Esophagus (tissue), 2 donors: ENCODE measurements around the gene PCBD2. TPM values are rescaled to one million over a fixed set of nuclear protein-coding genes. Genes with fewer than 3 reads are reported as not detected.
"Not testable (repeated sequence)": the region's sequence is repeated elsewhere in the genome, so short reads cannot be mapped to it uniquely, and the experiment has no call there.

Source experiments
- H3K27ac ChIP-seq, 2 donors: one replicate each; pipeline ENCODE4 v1.5.1; 2013; ENCODE audit warnings: low read depth in 2 of 2, mild to moderate bottlenecking in 2 of 2, inconsistent platforms in 1 of 2, low read length in 1 of 2, moderate library complexity in 1 of 2
- H3K27me3 ChIP-seq, 2 donors: one replicate each; pipeline ENCODE4 v1.6.1; 2013; ENCODE audit warnings: low read length in 2 of 2, control low read depth in 1 of 2, mild to moderate bottlenecking in 1 of 2; ENCODE audit not compliant: insufficient read depth in 2 of 2, control insufficient read depth in 1 of 2
- H3K36me3 ChIP-seq, 2 donors: one replicate each; pipeline ENCODE4 v1.6.1; 2013; ENCODE audit warnings: low read length in 1 of 2; ENCODE audit not compliant: control insufficient read depth in 2 of 2, insufficient read depth in 2 of 2
- H3K4me1 ChIP-seq, 2 donors: one replicate each; pipeline ENCODE4 v1.6.1; 2013; ENCODE audit warnings: low read length in 1 of 2; ENCODE audit not compliant: control insufficient read depth in 2 of 2, insufficient read depth in 2 of 2
- H3K4me3 ChIP-seq, 2 donors: one replicate each; pipeline ENCODE4 v1.5.1; 2013; ENCODE audit warnings: low read length in 2 of 2, mild to moderate bottlenecking in 2 of 2, low read depth in 1 of 2, moderate library complexity in 1 of 2
- H3K9me3 ChIP-seq, 2 donors: one replicate each; pipeline ENCODE4 v1.6.1; 2013; ENCODE audit warnings: mild to moderate bottlenecking in 2 of 2, low read depth in 1 of 2, low read length in 1 of 2, moderate library complexity in 1 of 2; ENCODE audit not compliant: control insufficient read depth in 2 of 2, insufficient read depth in 1 of 2
- WGBS, 2 donors: extraction: QIAGEN DNeasy Blood & Tissue Kit; methylation state at CpG; one replicate each; pipeline ENCODE4 v1.1.7; 2013; 5-methylcytosine and 5-hydroxymethylcytosine counted together
- polyA plus RNA-seq, 2 donors: library from polyadenylated mRNA; stranded (reverse); fragments of 200-250 nt; gene quantifications; one replicate each; pipeline ENCODE4 v1.2.3, GENCODE V29; 2013
- donor health status: healthy with polysubstance abuse.
- donor health status: Bipolar disorder and iron deficiency.

PCBD2 gene
- polyA plus RNA-seq, 2 donors = 5.7 to 6.0 TPM

DNA sequence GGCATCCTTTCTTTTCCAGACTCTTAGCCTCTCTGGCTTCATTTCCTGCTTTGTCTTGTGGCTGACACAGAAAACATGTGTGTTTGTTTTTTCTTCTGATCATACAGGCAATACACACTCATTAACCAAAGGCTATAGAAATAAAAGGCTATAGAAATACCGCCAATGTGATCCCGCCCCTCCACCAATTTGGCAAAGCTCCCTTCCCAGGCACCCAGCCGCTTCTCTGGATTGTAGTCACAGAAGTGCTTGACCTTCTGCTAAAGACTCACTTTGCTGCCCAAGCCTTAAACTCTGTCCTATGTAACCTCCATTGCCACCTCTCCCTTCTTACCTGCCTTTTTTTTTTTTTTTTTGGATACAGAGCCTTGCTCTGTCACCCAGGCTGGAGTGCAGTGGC, 25.5 kb upstream of the PCBD2 start:
- Histone ChIP-seq H3K4me1 (peaks cover 6 to 8% of the 10 kb centered on the region in 2 donors), H3K9me3 (no peaks in the 10 kb centered on the region), H3K27ac (no peak overlapping the region), H3K4me3 (no peak overlapping the region), H3K36me3 (no peaks in the 10 kb centered on the region), H3K27me3 (no peaks in the 10 kb centered on the region)
- WGBS, 2 donors = 69% methylated on average over 3 of the region's 3 CpGs

DNA sequence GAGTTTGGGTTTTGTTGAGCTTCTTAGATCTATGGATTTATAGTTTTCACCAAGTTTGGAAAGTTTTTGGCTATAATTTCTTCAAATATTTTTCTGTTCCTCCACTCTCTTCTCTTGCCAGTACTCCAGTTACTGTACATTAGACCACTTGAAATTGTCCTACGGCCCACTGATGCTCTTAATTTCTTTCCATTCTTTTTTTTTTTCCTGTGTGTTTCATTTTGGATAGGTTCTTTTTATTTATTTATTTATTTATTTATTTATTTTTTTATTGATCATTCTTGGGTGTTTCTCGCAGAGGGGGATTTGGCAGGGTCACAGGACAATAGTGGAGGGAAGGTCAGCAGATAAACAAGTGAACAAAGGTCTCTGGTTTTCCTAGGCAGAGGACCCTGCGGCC, 24.0 kb upstream of the PCBD2 start:
- H3K27ac ChIP-seq, H3K27me3 ChIP-seq, H3K36me3 ChIP-seq, H3K4me1 ChIP-seq, H3K4me3 ChIP-seq, H3K9me3 ChIP-seq: not testable (repeated sequence)
- WGBS, 2 donors = 86 to 97% methylated on average over 1 to 2 of the region's 3 CpGs

GRCh38 chr5:134881711-134882110, 23.2 kb upstream of the PCBD2 start:
- 96 to 97% methylated on average over 14 to 28 of the region's 30 CpGs for WGBS, 2 donors
- not testable (repeated sequence) for H3K27ac ChIP-seq, H3K4me3 ChIP-seq, H3K36me3 ChIP-seq, H3K27me3 ChIP-seq, H3K9me3 ChIP-seq, H3K4me1 ChIP-seq

DNA sequence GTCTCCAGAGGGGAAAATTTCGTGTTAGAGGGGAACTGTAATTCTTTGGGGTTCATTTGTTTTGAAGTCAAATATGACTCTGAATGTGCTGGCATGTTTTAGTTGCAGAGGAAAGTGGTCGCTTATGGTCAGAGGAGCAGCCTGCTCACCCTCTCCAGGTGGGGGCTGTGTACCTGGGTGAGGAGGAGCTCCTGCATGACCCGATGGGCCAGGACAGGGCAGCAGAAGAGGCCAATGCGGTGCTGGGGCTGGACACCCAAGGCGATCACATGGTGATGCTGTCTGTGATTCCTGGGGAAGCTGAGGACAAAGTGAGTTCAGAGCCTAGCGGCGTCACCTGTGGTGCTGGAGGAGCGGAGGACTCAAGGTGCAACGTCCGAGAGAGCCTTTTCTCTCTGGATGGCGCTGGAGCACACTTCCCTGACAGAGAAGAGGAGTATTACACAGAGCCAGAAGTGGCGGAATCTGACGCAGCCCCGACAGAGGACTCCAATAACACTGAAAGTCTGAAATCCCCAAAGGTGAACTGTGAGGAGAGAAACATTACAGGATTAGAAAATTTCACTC, 17.3 kb upstream of the PCBD2 start:
- H3K27me3 ChIP-seq = no peaks in the 10 kb centered on the region
- H3K4me3 ChIP-seq = no peak overlapping the region
- H3K9me3 ChIP-seq = no peaks in the 10 kb centered on the region
- H3K4me1 ChIP-seq = peaks cover 4 to 5% of the 10 kb centered on the region in 2 donors
- WGBS, 2 donors = 89 to 91% methylated on average over 14 of the region's 14 CpGs
- H3K36me3 ChIP-seq = peaks cover 0 to 9% of the 10 kb centered on the region in 2 donors
- H3K27ac ChIP-seq = no peak overlapping the region

- H3K9me3 ChIP-seq = no peaks in the 10 kb centered on the region
- H3K4me3 ChIP-seq = no peak overlapping the region
- H3K27me3 ChIP-seq = no peaks in the 10 kb centered on the region
- no peak overlapping the region for H3K27ac ChIP-seq
- 95 to 97% methylated on average over 8 of the region's 8 CpGs for WGBS, 2 donors
- H3K4me1 ChIP-seq = peaks cover 4 to 5% of the 10 kb centered on the region in 2 donors
- H3K36me3 ChIP-seq = peaks cover 0 to 11% of the 10 kb centered on the region in 2 donors
Observed at GRCh38 chr5:134889335-134889734, 15.6 kb upstream of the PCBD2 start.

DNA sequence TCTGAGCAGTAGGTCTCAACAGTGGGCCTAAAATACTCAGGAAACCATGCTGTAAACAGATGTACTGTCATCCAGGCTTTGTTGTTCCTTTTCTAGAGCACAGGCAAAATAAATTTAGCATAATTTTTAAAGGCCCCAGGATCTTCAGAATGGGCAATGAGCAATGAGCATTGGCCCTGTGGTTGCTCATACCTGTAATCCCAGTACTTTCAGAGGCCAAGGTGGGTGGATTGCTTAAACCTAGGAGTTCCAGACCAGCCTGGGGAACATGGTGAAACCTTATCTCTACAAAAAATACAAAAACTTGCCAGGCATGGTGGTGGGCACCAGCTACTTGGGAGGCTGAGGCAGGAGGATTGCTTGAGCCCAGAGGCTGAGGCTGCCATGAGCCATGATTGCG, 13.5 kb upstream of the PCBD2 start:
- WGBS, 2 donors = 95 to 100% methylated on average over 1 of the region's 1 CpG

DNA sequence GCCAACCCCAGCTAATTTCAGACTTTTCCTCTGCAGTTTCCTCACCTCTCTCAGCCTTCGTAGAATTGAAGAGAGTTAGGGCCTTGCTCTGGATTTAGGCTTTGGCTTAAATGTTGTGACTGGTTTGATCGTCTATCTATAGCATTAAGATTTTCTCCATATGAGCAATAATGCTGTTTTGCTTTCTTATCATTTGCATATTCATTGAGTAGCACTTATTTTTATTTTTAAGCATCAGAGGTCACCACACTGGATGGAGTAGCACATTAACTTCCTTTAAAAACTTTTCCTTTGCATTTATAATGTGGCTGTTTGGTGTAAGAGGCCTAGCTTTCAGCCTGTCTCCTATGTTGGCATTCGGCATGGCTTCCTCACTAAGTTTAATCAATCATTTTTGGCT, 12.6 kb upstream of the PCBD2 start:
- WGBS, 2 donors = 91 to 95% methylated on average over 3 of the region's 3 CpGs
- H3K27ac ChIP-seq = no peak overlapping the region
- H3K27me3 ChIP-seq = no peaks in the 10 kb centered on the region
- peaks cover 0 to 15% of the 10 kb centered on the region in 2 donors for H3K36me3 ChIP-seq
- no peak overlapping the region for H3K4me3 ChIP-seq
- H3K9me3 ChIP-seq = no peaks in the 10 kb centered on the region
- peaks cover 0 to 2% of the 10 kb centered on the region in 2 donors for H3K4me1 ChIP-seq

More for the DNA sequence above, 13.5 kb upstream of the PCBD2 start:
- no peaks in the 10 kb centered on the region for H3K27me3 ChIP-seq
- peaks cover 0 to 11% of the 10 kb centered on the region in 2 donors for H3K36me3 ChIP-seq
- H3K4me1 ChIP-seq = peaks cover 3 to 5% of the 10 kb centered on the region in 2 donors
- no peak overlapping the region for H3K27ac ChIP-seq
- no peak overlapping the region for H3K4me3 ChIP-seq
- H3K9me3 ChIP-seq = no peaks in the 10 kb centered on the region

DNA sequence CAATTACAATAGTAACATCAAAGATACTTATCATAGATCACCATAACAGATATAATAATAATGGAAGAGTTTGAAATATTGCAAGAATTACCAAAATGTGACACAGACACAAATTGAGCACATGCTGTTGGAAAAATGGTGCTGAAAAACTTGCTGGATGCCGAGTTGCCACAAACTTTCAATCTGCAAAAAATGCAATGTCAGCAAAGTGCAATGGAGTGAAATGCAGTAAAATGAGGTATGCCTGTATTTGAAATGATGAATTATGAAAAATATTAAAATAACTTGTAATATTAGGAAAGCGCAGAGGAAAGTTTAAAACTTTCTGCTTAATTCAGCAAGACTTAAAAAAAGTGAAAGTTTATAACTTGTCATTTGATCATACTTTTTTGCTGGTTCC, 12.0 kb upstream of the PCBD2 start:
- H3K36me3 ChIP-seq = peaks cover 0 to 11% of the 10 kb centered on the region in 2 donors
- no peaks in the 10 kb centered on the region for H3K9me3 ChIP-seq
- H3K27me3 ChIP-seq = no peaks in the 10 kb centered on the region
- WGBS, 2 donors = 90 to 95% methylated on average over 2 of the region's 2 CpGs
- no peaks in the 10 kb centered on the region for H3K4me1 ChIP-seq
- H3K4me3 ChIP-seq = no peak overlapping the region
- no peak overlapping the region for H3K27ac ChIP-seq

- 91 to 96% methylated on average over 7 of the region's 7 CpGs for WGBS, 2 donors
- Histone ChIP-seq H3K9me3 (no peaks in the 10 kb centered on the region), H3K36me3 (peaks cover 0 to 13% of the 10 kb centered on the region in 2 donors), H3K4me1 (no peaks in the 10 kb centered on the region), H3K27ac (no peak overlapping the region), H3K27me3 (no peaks in the 10 kb centered on the region), H3K4me3 (no peak overlapping the region)
Observed at GRCh38 chr5:134893748-134894505, 11.0 kb upstream of the PCBD2 start.
